K562 (cell line): ENCODE measurements around the gene MMP24. TPM values are rescaled to one million over a fixed set of nuclear protein-coding genes. Genes with fewer than 3 reads are reported as not detected.

ENCODE experiments used
- ELF4 ChIP-seq: fragments of 450-650 bp; formaldehyde crosslinking; IDR thresholded peaks from 2 replicates; pipeline ENCODE4 v1.4.0; 2022; ENCODE audit warnings: missing genetic modification characterization
- FOXP1 ChIP-seq: sonication (generic); formaldehyde crosslinking; IDR thresholded peaks from 2 replicates; pipeline ENCODE4 v1.8.0; 2022; ENCODE audit warnings: mild to moderate bottlenecking, missing genetic modification reagents
- L3MBTL2 ChIP-seq: fragments of 450-650 bp; IDR thresholded peaks from 2 replicates; pipeline ENCODE4 v1.6.1; 2016; ENCODE audit warnings: mild to moderate bottlenecking, moderate library complexity
- MCM2 ChIP-seq: fragments of 450-650 bp; IDR thresholded peaks from 2 replicates; pipeline ENCODE4 v1.6.1; 2017; ENCODE audit warnings: low read depth, mild to moderate bottlenecking
- MEF2D ChIP-seq: conservative IDR thresholded peaks from 2 replicates; pipeline ENCODE4 v1.6.1; 2016; ENCODE audit warnings: low read depth, missing genetic modification characterization, missing compliant biosample characterization
- MYC ChIP-seq, 2 experiments: fragments of 250-450 bp in 1 of 2; sonication (Bioruptor Pico) in 1 of 2; IDR thresholded peaks; 2 replicates each; pipeline versions ENCODE4 v1.5.1 to v1.6.1; 2012 to 2021; ENCODE audit warnings: low read depth in 2 of 2, borderline replicate concordance in 1 of 2, improper control_type of control experiment in 1 of 2, low read length in 1 of 2, mild to moderate bottlenecking in 1 of 2, moderate library complexity in 1 of 2
- NCOR1 ChIP-seq: fragments of 450-650 bp; IDR thresholded peaks from 2 replicates; pipeline ENCODE4 v1.6.1; 2016; ENCODE audit warnings: mild to moderate bottlenecking, moderate library complexity
- NFIC ChIP-seq: fragments of 450-650 bp; IDR thresholded peaks from 2 replicates; pipeline ENCODE4 v1.6.1; 2017; ENCODE audit warnings: mild to moderate bottlenecking, inconsistent platforms
- SMARCC2 ChIP-seq: fragments of 450-650 bp; IDR thresholded peaks from 2 replicates; pipeline ENCODE4 v1.6.1; 2017; ENCODE audit warnings: antibody characterized with exemption, moderate library complexity, mild to moderate bottlenecking, low read depth
- SNRNP70 ChIP-seq: fragments of 200-400 bp; formaldehyde crosslinking; optimal IDR thresholded peaks from 2 replicates; pipeline ENCODE3; 2017; ENCODE audit warnings: low read depth, low read length
- TCF7L2 ChIP-seq: fragments of 150-350 bp; IDR thresholded peaks from 2 replicates; pipeline ENCODE4 v1.6.1; 2016; ENCODE audit warnings: low read depth, mild to moderate bottlenecking, low read length, moderate library complexity
- ZFP30 ChIP-seq: fragments of 250-450 bp; sonication (Bioruptor Pico); IDR thresholded peaks from 2 replicates; pipeline ENCODE4 v1.8.0; 2022; ENCODE audit warnings: moderate library complexity, mild to moderate bottlenecking, inconsistent platforms, borderline replicate concordance
- ZFPM2 ChIP-seq: fragments of 250-450 bp; sonication (Bioruptor Pico); IDR thresholded peaks from 2 replicates; pipeline ENCODE4 v1.5.1; 2022; ENCODE audit warnings: mild to moderate bottlenecking
- ZNF316 ChIP-seq: fragments of 450-650 bp; IDR thresholded peaks from 2 replicates; pipeline ENCODE4 v1.6.1; 2016
- ZNF41 ChIP-seq: fragments of 250-450 bp; sonication (Bioruptor Pico); conservative IDR thresholded peaks from 2 replicates; pipeline ENCODE4 v1.4.0; 2020; ENCODE audit warnings: mild to moderate bottlenecking
- ZNF780A ChIP-seq: fragments of 250-450 bp; sonication (Bioruptor Pico); IDR thresholded peaks from 2 replicates; pipeline ENCODE4 v1.5.0; 2021; ENCODE audit warnings: mild to moderate bottlenecking
- polyA plus RNA-seq, 8 experiments: library from polyadenylated mRNA; depleted of rRNA in 4 of 8; stranded (reverse) in 5 of 8; unstranded in 3 of 8; fragments of >200 nt; fragmentation: Nextera tagmentation in 2 of 8; fragmentation: Illumina TruSeq in 1 of 8; extraction: Ambion mirVana in 2 of 8; extraction: Trizol in 1 of 8; gene quantifications; 2 replicates each; pipeline versions ENCODE4 v1.2.1 to v1.2.3, GENCODE V29; 2011 to 2014; ENCODE audit warnings: inconsistent platforms in 1 of 8, missing spikeins in 1 of 8
- total RNA-seq, 7 experiments: library from RNA; depleted of rRNA in 6 of 7; stranded (reverse); fragments of >200 nt in 6 of 7; fragmentation: Illumina TruSeq in 2 of 7; extraction: Trizol in 2 of 7; gene quantifications; 2 replicates each; pipeline versions ENCODE4 v1.2.1 to v1.2.3, GENCODE V29; 2011 to 2021; ENCODE audit warnings: low replicate concordance in 1 of 7
- TF ChIP-seq, protein P1 (sequence below), 2 experiments: fragments of 250-450 bp in 1 of 2; fragments of 450-650 bp in 1 of 2; sonication (Bioruptor Pico) in 1 of 2; IDR thresholded peaks; 2 replicates each; pipeline versions ENCODE4 v1.6.1 to v1.8.0; 2016 to 2021; ENCODE audit warnings: mild to moderate bottlenecking in 2 of 2, moderate library complexity in 2 of 2, missing compliant biosample characterization in 1 of 2, missing genetic modification characterization in 1 of 2
- TF ChIP-seq, protein P2 (sequence below): IDR thresholded peaks from 2 replicates; pipeline ENCODE4 v1.6.1; 2014; ENCODE audit warnings: antibody characterized with exemption
- TF ChIP-seq, protein P3 (sequence below): sonication (generic); formaldehyde crosslinking; IDR thresholded peaks from 2 replicates; pipeline ENCODE4 v1.9.0; 2022; ENCODE audit warnings: mild to moderate bottlenecking, missing genetic modification reagents
- TF ChIP-seq, protein P4 (sequence below): fragments of 450-650 bp; formaldehyde crosslinking; IDR thresholded peaks from 2 replicates; pipeline ENCODE4 v1.4.0; 2020; ENCODE audit warnings: mild to moderate bottlenecking, mixed read lengths
- TF ChIP-seq, protein P5 (sequence below), 2 experiments: IDR thresholded peaks in 1 of 2; conservative IDR thresholded peaks in 1 of 2; 2 replicates each; pipeline ENCODE4 v1.6.1; 2016; ENCODE audit warnings: low read depth in 2 of 2, mild to moderate bottlenecking in 1 of 2, missing compliant biosample characterization in 1 of 2, missing genetic modification characterization in 1 of 2, moderate library complexity in 1 of 2

The MMP24 gene
- total and polyA plus RNA-seq, 9 of the 15 experiments (the other 6 are each of a cell fraction or from before 2014, with no cell fraction given) = 0.03 to 0.07 (median 0.03) TPM; not detected in 6

DNA sequence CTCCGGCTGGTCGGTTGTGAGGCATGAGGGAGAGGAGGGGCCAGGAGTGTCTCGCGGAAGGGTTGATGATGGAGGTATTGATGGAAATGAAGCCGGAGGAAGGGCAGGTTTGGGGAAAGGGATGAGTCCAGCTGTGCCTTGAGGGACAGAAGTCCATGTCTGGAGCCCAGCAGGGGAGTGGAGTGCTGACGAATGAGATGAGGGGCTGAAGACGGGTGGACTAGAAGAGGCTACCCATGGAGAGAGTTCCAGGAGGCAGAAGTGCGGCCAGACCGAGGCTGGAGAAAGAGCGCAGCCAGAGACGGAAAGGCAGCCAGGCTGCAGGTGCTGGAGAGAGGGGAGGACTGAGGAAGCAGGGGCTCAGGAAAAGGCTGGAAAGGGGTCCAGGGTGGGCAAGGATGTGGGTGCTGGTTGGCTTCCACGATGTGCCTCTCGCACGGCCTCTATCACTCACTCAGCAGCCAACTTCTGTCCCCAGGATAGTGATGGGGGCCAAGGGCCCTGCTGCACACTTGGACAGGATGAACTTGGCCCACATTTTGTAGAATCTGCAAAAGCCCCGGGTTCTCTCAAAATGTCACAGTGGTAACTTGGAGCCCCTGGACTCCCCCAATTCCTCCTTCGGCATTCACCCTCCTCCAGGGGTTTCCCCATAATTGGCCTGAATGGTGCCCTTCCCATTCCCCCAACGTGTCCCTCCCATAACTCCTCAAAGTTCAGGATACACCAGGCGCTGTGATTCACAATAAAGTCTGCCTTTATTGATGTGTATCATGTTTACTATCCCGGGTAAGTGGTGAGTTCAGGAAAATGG lies 58.7 kb downstream of the MMP24 start (continued):
- TF ChIP-seq, protein P1, sequence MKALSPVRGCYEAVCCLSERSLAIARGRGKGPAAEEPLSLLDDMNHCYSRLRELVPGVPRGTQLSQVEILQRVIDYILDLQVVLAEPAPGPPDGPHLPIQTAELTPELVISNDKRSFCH (CRISPR knock-in tag; IDR thresholded peaks at IDR 0.05) = no peak
- TF ChIP-seq, protein P1 (tag; IDR thresholded peaks at IDR 0.05) = no peak
- TF ChIP-seq ZNF780A (CRISPR knock-in tag) = no peak
- TF ChIP-seq NFIC = peak; percentile 13; the same call in 1 of the 2 replicates
- no peak for TF ChIP-seq ZNF41
- no peak for TF ChIP-seq TCF7L2
- no peak for TF ChIP-seq ZFPM2 (CRISPR knock-in tag)
- TF ChIP-seq, protein P2, sequence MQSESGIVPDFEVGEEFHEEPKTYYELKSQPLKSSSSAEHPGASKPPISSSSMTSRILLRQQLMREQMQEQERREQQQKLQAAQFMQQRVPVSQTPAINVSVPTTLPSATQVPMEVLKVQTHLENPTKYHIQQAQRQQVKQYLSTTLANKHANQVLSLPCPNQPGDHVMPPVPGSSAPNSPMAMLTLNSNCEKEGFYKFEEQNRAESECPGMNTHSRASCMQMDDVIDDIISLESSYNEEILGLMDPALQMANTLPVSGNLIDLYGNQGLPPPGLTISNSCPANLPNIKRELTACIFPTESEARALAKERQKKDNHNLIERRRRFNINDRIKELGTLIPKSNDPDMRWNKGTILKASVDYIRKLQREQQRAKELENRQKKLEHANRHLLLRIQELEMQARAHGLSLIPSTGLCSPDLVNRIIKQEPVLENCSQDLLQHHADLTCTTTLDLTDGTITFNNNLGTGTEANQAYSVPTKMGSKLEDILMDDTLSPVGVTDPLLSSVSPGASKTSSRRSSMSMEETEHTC = no peak
- TF ChIP-seq, protein P3, sequence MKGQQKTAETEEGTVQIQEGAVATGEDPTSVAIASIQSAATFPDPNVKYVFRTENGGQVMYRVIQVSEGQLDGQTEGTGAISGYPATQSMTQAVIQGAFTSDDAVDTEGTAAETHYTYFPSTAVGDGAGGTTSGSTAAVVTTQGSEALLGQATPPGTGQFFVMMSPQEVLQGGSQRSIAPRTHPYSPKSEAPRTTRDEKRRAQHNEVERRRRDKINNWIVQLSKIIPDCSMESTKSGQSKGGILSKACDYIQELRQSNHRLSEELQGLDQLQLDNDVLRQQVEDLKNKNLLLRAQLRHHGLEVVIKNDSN (CRISPR knock-in tag) = no peak
- TF ChIP-seq, protein P4, sequence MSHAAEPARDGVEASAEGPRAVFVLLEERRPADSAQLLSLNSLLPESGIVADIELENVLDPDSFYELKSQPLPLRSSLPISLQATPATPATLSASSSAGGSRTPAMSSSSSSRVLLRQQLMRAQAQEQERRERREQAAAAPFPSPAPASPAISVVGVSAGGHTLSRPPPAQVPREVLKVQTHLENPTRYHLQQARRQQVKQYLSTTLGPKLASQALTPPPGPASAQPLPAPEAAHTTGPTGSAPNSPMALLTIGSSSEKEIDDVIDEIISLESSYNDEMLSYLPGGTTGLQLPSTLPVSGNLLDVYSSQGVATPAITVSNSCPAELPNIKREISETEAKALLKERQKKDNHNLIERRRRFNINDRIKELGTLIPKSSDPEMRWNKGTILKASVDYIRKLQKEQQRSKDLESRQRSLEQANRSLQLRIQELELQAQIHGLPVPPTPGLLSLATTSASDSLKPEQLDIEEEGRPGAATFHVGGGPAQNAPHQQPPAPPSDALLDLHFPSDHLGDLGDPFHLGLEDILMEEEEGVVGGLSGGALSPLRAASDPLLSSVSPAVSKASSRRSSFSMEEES (CRISPR knock-in tag) = no peak
- no peak for TF ChIP-seq L3MBTL2
- no peak for TF ChIP-seq ZNF316
- no peak for TF ChIP-seq MEF2D (tag)
- TF ChIP-seq, protein P5, sequence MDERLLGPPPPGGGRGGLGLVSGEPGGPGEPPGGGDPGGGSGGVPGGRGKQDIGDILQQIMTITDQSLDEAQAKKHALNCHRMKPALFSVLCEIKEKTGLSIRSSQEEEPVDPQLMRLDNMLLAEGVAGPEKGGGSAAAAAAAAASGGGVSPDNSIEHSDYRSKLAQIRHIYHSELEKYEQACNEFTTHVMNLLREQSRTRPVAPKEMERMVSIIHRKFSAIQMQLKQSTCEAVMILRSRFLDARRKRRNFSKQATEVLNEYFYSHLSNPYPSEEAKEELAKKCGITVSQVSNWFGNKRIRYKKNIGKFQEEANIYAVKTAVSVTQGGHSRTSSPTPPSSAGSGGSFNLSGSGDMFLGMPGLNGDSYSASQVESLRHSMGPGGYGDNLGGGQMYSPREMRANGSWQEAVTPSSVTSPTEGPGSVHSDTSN (CRISPR knock-in tag; IDR thresholded peaks at IDR 0.05; ENCODE audit: low read depth) = no peak
- TF ChIP-seq, protein P5 (tag; conservative IDR thresholded peaks at IDR 0.05; ENCODE audit: low read depth) = peak; percentile 55; the same call in 1 of the 2 replicates
- no peak for TF ChIP-seq SMARCC2
- TF ChIP-seq MYC (IDR thresholded peaks at IDR 0.05; ENCODE audit: low read depth, low read length) = no peak
- no peak for TF ChIP-seq MYC (CRISPR knock-in tag; IDR thresholded peaks at IDR 0.05; ENCODE audit: borderline replicate concordance, low read depth)
- TF ChIP-seq SNRNP70 = no peak
- no peak for TF ChIP-seq ZFP30 (CRISPR knock-in tag)
- TF ChIP-seq ELF4 (CRISPR knock-in tag) = no peak
- no peak for TF ChIP-seq FOXP1 (CRISPR knock-in tag)
- no peak for TF ChIP-seq MCM2
- no peak for TF ChIP-seq NCOR1
